Stimulated activated CD4-positive, alpha-beta T cell treated with anti-CD3 and anti-CD28 coated beads, TNF-alpha, amount 100 ng/mL, for 4 hours (primary cell): Measurements from ENCODE around the gene SLX4.

Source experiments
- DNase-seq, 3 experiments: peaks; one replicate each; pipeline ENCODE4 v3.0.0-alpha.2; 2020; ENCODE audit warnings: low read depth in 3 of 3

SLX4 gene

DNA sequence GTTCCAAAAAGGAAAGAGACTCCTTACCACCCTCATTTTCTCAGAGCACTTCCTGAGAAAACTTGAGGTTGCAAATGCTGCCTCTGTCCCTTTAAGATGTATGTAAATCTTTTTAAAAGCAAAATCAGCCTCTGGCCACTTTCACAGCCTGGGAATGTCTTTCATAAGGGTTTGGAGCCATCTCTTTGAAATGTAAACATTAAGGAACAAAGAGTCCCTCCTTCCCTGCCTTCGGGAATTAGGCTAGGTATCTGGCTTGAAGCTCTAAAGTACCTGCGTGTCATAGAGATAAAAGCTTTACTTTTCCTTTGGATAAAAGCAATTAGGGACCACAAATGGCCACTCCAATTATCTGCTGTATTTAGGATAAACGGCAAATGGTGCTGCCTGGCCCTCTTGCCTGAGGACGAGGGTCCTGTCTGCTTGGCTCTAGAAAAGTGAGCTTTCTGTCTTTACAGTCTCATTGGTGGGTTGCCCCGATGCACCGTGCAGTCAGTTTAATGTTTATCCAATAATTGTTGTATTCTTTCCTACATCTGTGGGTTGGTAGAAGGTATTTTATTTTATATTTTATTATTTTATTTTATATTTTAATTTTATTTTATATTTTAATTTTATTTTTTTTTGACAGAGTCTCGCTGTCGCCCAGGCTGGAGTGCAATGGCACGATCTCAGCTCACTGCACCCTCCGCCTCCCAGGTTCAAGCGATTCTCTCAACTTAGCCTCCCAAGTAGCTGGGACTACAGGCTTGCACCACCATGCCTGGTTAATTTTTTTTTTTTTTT, 58.1 kb downstream of the SLX4 start:
- DNase-seq, result no peak

DNA sequence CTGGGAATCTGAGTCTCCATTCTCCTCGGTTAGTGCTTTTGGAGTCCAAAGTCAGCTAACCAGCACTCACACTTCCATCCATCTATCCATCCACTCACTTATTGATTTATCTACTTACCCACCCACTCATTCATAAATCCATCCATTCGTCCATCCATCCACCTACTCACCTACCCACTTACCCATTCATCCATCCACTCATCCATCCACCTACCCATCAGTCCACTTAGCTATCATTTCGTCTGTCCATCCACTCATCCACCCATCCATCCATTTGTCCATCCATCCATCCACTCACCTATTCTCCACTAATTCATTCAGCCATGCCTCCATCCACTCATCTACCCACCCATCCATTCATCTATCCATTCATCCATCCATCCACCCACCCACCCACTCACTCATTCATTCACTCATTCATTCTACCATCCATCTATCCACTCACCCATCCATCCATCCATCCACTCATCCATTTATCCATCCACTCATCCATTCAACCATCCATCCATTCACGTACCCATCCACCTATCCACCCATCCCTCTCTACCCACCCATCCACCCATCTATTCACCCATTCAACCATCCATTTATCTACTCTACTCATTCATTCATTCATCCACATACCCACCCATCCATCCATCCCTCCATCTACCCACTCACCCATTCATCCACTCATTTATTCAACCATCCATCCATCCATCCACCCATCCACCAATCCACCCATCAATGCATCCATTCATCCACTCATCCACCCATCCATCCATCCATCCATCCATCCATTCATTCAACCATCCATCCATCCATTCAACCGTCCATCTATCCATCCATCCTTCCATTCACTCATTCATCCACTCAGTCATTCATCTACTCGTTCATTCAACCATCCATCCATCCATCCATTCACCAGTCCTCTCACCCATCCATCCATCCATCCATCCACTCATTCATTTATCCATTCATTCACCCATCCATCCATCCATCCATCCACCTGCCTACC, 60.3 kb downstream of the SLX4 start:
- DNase-seq, result no peak

DNA sequence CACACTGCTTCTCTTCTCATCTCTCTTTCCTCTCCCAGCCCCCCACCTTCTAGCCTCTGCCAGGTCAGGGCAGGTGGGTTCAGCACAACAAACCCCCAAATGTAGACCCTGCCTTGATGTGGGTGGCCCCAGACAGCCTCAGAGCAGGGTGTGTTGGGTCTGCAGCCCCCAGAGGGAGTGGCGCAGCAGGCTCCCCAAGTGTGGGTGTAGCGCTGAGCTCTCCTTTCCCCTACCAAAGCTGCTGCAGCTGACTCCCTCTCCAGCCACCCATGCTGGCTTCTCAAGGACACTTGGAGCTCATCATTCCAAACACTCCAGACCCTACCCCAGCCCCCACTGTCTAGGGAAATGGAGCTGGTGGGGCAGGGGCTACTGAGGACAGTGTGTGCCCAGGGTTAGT, 61.5 kb downstream of the SLX4 start:
- DNase-seq, result no peak

DNA sequence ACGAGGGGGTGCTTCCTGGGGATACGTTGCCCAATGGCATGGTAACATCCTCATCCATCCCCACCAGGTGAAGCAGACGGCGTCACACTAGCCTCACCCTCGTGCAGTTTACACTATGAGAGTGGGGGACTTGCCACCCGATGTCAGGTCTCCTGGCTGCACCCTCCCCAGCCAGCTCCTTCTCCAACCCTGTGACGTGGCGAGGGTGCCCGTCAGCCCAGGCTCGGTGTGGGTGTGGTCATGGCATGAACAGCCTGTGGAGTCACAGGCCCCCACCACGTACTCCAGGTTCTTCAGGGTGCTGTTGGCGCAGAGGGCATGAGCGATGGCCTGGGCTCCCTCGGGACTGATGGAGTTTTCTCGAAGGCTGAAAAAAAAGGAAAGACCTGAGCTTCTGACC, 62.5 kb downstream of the SLX4 start:
- DNase-seq, result no peak

DNA sequence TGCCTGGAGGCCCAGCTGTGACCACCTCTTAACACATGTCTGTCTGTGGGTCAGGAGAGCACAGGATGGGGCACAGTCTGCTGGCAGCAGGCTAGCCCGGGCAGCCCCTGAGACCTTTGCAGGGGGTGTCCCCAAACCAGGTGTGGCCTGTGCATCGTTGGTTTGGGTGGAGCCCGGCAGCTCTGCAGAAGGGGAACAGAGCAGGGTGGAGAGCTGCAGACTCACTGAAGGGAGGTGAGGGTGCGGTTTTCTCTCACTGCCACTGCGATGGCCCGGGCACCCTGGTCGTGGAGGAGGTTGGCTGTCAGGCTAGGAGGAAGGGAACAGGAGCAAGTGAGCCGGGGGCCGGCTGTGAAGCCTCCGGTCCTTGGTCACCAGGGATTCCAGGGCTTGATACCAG, 63.0 kb downstream of the SLX4 start:
- DNase-seq, result no peak

DNA sequence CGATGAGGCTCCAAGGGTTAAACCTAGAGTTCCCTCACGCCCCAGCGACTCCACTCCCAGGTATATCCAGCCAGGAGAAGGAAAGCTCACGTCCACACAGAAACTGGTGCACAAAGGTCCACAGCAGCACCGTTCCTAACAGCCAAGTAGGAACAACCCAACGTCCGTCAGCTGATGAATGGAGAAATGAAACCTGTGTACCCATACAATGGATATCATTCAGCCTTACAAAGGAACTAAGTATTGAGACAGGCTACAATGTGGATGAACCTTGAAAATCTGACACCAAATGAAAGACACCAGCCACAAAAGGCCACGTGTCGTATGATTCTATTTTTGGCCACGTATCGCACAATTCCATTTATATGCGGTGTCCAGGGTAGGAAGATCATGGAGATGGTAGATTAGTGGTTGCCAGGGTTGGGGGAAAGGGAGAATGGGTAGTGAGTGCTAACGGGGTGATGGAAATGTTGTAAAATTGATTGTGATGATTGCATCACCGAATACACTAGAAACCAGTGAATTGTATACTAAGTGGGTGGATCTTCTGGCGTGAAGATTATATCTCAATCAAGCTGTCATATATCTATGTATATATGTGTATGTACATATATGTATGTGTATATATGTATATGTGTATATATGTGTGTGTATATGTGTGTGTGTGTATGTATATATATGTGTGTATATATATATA, 64.3 kb downstream of the SLX4 start:
- DNase-seq, result no peak

DNA sequence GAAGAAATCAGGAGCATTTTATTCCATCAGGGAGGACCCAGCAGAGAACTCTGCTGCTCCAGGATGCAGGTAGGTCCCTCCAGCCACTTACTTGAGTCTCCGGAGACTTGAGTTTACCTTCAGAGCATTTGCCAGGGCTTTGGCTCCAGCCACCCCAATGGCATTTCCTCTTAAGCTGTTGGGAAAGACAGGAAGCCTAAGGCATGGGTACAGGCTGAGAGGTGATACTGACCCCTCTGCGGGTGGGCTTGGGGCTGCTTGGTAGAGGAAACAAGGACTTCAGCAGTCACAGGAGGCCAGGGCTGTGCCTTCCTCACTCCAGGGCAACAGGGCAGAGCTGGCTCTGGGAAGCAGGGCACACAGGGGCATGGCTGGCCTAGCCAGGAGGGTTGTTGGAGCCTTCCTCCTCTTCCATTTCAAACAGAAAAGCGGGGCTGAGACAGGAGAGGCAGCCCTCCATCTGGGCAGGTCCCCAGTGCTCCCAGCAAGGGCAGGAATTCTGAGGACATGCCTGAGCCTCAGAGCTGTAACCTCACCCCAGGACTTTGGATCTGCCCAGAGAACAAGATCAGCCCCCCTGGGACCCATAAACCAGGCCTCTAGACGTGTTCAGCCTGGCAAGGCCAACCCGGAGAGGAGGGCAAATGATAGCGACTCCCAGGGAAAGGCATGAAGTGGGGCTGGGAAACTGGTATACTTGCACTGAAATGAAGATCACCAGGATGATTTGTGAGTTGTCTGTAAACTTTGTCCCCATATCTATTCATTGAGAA, 68.6 kb downstream of the SLX4 start:
- no peak for DNase-seq

DNA sequence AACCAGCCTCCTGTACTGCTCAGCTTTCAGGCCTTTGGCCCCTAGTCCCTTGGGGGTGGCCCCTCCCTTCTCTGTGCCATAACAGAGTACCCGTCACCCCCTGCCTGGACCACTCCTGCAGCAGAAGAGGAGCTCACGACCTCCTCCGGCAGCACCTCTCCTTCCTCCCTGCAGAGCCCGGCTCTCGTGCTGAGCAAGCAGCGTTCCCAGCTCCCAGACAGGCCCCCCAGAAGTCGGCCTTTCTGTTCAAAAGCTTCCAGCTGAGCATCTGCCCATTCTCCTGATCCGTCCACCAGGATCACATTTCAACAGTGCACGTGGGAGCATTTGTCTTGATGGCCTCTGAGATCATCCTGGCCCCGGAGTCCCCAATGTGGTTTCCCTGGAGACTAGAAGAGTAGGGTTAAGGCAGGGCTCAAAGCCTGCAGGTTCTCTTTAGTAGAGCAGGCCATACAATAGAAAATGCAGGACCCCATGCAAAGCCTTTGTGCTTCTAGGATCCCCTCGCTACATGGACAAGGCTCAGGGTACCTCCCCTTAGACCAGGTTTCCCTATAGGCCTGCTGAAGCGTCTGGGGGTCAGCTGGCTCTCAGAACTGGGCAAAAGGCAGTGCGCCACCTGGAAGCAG, 69.8 kb downstream of the SLX4 start:
- no peak for DNase-seq

DNA sequence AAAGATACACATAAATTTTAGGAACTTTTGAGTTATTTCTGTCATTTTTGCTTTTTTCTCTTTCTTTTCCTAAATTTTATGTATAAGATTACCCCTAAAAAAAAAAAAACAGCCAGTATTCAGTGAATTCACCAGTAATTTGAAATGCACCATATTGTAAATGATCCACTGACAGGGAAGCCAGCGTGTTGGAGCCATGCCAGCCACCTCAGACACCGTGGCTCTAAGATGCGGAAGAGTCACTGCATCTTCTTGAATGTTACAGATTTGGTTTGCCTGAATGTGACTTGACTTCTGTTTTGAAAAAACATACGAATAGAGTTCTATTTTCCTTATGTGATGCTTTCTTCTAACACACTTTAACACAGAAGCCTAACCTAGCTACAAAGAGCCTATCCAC, 73.2 kb downstream of the SLX4 start:
- no peak for DNase-seq

DNA sequence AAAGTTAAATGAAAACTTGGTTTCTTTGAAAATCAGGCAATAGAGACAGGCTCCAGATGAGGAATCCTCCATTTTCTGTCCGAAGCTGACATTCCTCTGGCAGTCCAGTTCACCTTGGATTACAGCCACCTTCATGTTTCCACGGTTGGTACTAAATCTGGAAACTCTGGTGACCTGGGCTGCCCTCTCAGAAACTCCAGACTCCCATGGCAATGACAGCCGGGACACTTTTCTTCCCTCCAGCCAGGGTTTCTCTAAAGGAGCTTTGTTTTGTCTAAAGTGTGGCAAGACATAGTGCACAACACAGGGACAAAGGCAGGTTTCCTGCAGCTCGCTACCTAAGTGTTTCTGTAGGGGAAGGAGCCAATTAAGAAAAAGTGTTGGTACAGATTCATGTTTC, 74.6 kb downstream of the SLX4 start:
- no peak for DNase-seq

DNA sequence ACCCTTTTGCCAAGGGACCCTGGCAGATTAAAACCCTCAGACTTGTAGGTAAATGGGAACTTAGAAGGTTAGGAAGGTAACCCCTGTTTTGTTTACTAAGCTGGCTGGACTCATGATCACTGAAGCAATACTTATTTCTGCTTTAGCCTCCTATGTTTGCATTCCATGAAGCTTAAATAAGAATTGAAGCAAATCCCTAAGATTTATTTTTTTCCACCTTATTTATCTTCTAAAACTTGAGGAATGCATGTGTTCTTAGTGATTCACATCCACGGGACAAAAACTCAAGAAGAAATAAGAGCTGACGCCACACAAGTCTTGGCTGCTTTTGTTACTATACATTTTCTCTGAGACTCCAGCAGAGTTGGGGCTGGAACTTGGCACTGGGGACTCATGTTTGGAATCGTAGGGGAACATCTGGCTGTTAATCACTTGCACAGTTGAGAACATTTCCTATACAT, 75.1 kb downstream of the SLX4 start:
- no peak for DNase-seq

DNA sequence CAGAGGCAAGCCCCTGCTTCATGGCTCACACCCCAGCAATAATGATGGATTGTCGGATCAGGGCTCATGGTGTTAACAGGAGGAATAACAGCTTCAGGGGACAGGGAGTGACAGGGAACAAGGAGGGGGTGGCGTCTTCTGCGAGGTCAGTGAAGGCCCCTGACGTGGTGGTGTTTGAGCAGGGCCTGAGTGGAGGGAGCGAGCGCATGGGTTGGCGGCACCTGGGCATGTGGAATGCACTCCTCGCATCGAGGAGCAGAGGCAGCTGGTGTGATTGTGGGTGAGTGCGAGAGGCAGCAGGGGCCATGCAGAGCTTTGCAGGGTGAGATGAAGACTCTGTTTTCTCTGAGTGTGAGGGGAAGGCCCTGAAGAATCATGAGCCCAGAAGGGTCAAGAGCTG, 77.3 kb downstream of the SLX4 start:
- no peak for DNase-seq

DNA sequence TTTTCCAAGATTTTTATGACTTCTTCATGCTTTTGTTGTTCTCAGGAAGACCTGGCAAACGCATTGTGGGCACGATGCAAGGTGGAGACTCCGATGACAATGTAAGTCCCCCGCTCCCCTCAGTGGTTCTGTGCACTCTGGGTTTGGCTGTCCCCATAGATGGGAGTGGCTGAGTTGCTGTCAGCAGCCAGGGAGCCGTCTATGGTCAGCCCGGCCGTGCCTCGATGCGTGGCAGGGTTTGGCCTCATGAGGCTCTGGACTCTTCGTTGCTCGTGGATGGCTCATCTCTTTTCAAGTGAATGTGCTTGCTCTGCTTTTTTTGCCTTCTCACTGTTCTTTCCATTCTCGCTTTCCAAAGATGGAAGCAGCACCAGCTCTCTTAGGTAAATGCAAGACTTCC, 78.7 kb downstream of the SLX4 start:
- no peak for DNase-seq
